Liver (tissue), 9 donors: ENCODE results near the gene PAIP1. TPM values are rescaled to one million over a fixed set of nuclear protein-coding genes. Genes with fewer than 3 reads are reported as not detected.
"Not testable (repeated sequence)": the region's sequence is repeated elsewhere in the genome, so short reads cannot be mapped to it uniquely, and the experiment has no call there.

Experiments
- DNase-seq: peaks from one replicate; pipeline ENCODE4 v3.0.0-alpha.2; 2017; ENCODE audit warnings: low spot score
- H3K27ac ChIP-seq, 2 donors: one replicate each; pipeline ENCODE4 v1.7.0; 2013; ENCODE audit warnings: inconsistent platforms in 2 of 2, low read length in 2 of 2, control low read depth in 1 of 2, low read depth in 1 of 2, mild to moderate bottlenecking in 1 of 2
- H3K27me3 ChIP-seq, 4 donors: one replicate each; pipeline versions ENCODE4 v1.6.1 to v1.7.0; 2013; ENCODE audit warnings: low read length in 3 of 4, inconsistent platforms in 1 of 4, mild to moderate bottlenecking in 1 of 4, moderate library complexity in 1 of 4; ENCODE audit not compliant: control insufficient read depth in 4 of 4, insufficient read depth in 4 of 4
- H3K36me3 ChIP-seq, 4 donors: one replicate each; pipeline versions ENCODE4 v1.6.1 to v1.7.0; 2013; ENCODE audit warnings: low read length in 3 of 4, mild to moderate bottlenecking in 3 of 4, low read depth in 1 of 4, moderate library complexity in 1 of 4; ENCODE audit not compliant: control insufficient read depth in 4 of 4, insufficient read depth in 3 of 4
- H3K4me1 ChIP-seq, 4 donors: one replicate each; pipeline versions ENCODE4 v1.6.1 to v1.7.0; 2013; ENCODE audit warnings: low read length in 3 of 4, mild to moderate bottlenecking in 3 of 4, moderate library complexity in 1 of 4; ENCODE audit not compliant: control insufficient read depth in 4 of 4, insufficient read depth in 4 of 4
- H3K4me3 ChIP-seq, 3 donors: one replicate each; pipeline versions ENCODE4 v1.6.1 to v1.7.0; 2013; ENCODE audit warnings: low read length in 3 of 3, control low read depth in 1 of 3, low read depth in 1 of 3, mild to moderate bottlenecking in 1 of 3
- H3K9ac ChIP-seq, 2 donors: one replicate each; pipeline ENCODE4 v1.7.0; 2013; ENCODE audit warnings: low read length in 2 of 2, mild to moderate bottlenecking in 2 of 2, moderate library complexity in 2 of 2, control low read depth in 1 of 2, low read depth in 1 of 2
- H3K9me3 ChIP-seq, 4 donors: one replicate each; pipeline versions ENCODE4 v1.6.1 to v1.7.0; 2013; ENCODE audit warnings: low read length in 3 of 4; ENCODE audit not compliant: control insufficient read depth in 4 of 4
- GABPA ChIP-seq, 2 donors: IDR thresholded peaks in 1 of 2; conservative IDR thresholded peaks in 1 of 2; 2 replicates each; pipeline ENCODE4 v1.6.1; 2016; ENCODE audit warnings: antibody characterized with exemption in 2 of 2, mild to moderate bottlenecking in 1 of 2, moderate library complexity in 1 of 2
- HNF4A ChIP-seq, 2 donors: conservative IDR thresholded peaks; 2 replicates each; pipeline ENCODE4 v1.6.1; 2016; ENCODE audit warnings: antibody characterized with exemption in 2 of 2, mild to moderate bottlenecking in 2 of 2
- HNF4G ChIP-seq: IDR thresholded peaks from 2 replicates; pipeline ENCODE4 v1.6.1; 2016; ENCODE audit warnings: antibody characterized with exemption
- NR2F2 ChIP-seq: IDR thresholded peaks from 2 replicates; pipeline ENCODE4 v1.6.1; 2016; ENCODE audit warnings: antibody characterized with exemption
- SP1 ChIP-seq: IDR thresholded peaks from 2 replicates; pipeline ENCODE4 v1.6.1; 2018; ENCODE audit warnings: antibody characterized with exemption, mild to moderate bottlenecking
- TAF1 ChIP-seq: conservative IDR thresholded peaks from 2 replicates; pipeline ENCODE4 v1.6.1; 2016; ENCODE audit warnings: antibody characterized with exemption, mild to moderate bottlenecking
- YY1 ChIP-seq: IDR thresholded peaks from 2 replicates; pipeline ENCODE4 v1.6.1; 2016; ENCODE audit warnings: antibody characterized with exemption, mild to moderate bottlenecking
- WGBS: extraction: QIAGEN DNeasy Blood & Tissue Kit; methylation state at CpG from one replicate; pipeline ENCODE4 v1.1.7; 2013; 5-methylcytosine and 5-hydroxymethylcytosine counted together
- polyA plus RNA-seq, 2 donors: library from polyadenylated mRNA; stranded (reverse) in 1 of 2; unstranded in 1 of 2; fragments of 200-250 nt in 1 of 2; fragments of >200 nt in 1 of 2; fragmentation: Nextera tagmentation in 1 of 2; extraction: Ambion mirVana in 1 of 2; gene quantifications; one replicate each; pipeline versions ENCODE4 v1.2.1 to v1.2.3, GENCODE V29; 2013 to 2015
- total RNA-seq, 2 donors: library from RNA; depleted of rRNA; stranded (reverse); fragments of >200 nt; gene quantifications; one replicate each; pipeline ENCODE4 v1.2.3, GENCODE V29; 2014
- TF ChIP-seq, protein P1 (sequence below): fragments of 150-350 bp; IDR thresholded peaks from 2 replicates; pipeline ENCODE4 v1.5.1; 2017; ENCODE audit warnings: improper control_type of control experiment, low read depth, low read length; ENCODE audit not compliant: missing input control
- TF ChIP-seq, protein P2 (sequence below): IDR thresholded peaks from 2 replicates; pipeline ENCODE4 v1.6.1; 2016; ENCODE audit warnings: antibody characterized with exemption
- TF ChIP-seq, protein P3 (sequence below): IDR thresholded peaks from 2 replicates; pipeline ENCODE4 v1.6.1; 2016; ENCODE audit warnings: antibody characterized with exemption
- TF ChIP-seq, protein P4 (sequence below): IDR thresholded peaks from 2 replicates; pipeline ENCODE4 v1.6.1; 2016; ENCODE audit warnings: antibody characterized with exemption
- donor health status: healthy.
- donor health status: healthy.
- donor health status: healthy.
- donor health status: healthy.
- donor health status: healthy.

Gene PAIP1
- total and polyA plus RNA-seq, 4 donors: 27.0 to 50.8 (median 44.2) TPM

DNA sequence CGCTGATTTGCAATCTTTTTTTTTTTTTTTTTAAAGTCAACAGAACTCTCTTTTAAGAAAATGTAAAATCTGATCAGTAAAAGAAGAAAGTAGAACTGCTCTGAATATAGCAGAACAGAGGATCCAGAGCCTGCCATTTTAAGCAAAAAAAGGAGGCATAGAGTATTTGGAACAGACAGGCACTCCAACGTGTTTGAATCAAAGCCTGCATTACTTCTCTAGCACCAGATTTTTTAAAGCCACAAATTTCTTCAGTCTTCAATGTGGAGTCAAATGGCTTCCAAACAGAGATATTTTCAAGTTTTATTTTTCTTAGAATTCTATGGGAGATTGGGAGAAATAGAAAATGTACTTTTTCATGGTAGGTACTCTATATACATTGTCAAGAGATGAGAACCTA, 5.1 kb downstream of the PAIP1 start (continued):
- TF ChIP-seq, protein P1, sequence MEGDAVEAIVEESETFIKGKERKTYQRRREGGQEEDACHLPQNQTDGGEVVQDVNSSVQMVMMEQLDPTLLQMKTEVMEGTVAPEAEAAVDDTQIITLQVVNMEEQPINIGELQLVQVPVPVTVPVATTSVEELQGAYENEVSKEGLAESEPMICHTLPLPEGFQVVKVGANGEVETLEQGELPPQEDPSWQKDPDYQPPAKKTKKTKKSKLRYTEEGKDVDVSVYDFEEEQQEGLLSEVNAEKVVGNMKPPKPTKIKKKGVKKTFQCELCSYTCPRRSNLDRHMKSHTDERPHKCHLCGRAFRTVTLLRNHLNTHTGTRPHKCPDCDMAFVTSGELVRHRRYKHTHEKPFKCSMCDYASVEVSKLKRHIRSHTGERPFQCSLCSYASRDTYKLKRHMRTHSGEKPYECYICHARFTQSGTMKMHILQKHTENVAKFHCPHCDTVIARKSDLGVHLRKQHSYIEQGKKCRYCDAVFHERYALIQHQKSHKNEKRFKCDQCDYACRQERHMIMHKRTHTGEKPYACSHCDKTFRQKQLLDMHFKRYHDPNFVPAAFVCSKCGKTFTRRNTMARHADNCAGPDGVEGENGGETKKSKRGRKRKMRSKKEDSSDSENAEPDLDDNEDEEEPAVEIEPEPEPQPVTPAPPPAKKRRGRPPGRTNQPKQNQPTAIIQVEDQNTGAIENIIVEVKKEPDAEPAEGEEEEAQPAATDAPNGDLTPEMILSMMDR: no peak
- TF ChIP-seq, protein P2, sequence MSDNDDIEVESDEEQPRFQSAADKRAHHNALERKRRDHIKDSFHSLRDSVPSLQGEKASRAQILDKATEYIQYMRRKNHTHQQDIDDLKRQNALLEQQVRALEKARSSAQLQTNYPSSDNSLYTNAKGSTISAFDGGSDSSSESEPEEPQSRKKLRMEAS: no peak

DNA sequence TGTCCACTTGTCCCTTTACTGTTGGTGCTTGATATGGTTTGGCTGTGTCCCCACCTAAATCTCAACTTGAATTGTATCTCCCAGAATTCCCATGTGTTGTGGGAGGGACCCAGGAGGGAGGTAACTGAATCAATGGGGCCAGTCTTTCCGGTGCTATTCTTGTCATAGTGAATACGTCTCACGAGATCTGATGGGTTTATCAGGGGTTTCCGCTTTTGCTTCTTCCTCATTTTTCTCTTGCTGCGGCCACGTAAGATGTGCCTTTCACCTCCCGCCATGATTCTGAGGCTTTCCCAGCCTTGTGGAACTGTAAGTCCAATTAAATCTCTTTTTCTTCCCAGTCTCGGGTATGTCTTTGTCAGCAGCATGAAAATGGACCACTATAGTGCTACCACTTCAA, 7.6 kb downstream of the PAIP1 start:
- peaks cover 7 to 41% (median 35%) of the 10 kb centered on the region in 4 donors for H3K36me3 ChIP-seq
- not testable (repeated sequence) for H3K4me1 ChIP-seq, H3K9me3 ChIP-seq, DNase-seq, H3K27ac ChIP-seq, H3K27me3 ChIP-seq, H3K4me3 ChIP-seq, H3K9ac ChIP-seq
- 97% methylated on average over 8 of the region's 8 CpGs for WGBS

DNA sequence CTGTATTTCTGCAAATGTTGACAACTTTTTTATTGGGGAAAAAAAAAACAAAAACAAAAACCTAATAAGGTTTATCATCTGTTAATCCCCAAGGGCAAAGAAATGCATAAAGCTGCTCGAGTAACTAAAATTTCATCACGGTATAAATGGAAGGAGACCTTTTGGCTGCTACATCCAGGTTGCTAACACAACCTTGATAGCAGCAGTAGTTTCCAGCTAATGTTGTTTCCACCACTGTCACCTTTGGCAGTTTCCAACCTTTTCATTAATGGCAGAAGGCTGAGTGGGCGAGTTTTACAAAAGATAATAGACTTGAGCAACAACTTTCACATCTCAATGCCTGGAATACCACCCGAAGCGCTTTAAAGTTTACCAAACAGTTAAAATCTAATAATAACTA, 8.5 kb downstream of the PAIP1 start:
- Histone ChIP-seq H3K4me3 (no peak overlapping the region), H3K4me1 (peaks cover 0 to 3% (median 0%) of the 10 kb centered on the region in 4 donors), H3K27me3 (no peaks in the 10 kb centered on the region), H3K36me3 (peaks cover 7 to 44% (median 36%) of the 10 kb centered on the region in 4 donors), H3K9ac (no peak overlapping the region), H3K27ac (no peak overlapping the region), H3K9me3 (no peaks in the 10 kb centered on the region)
- WGBS: 93% methylated on average over 5 of the region's 5 CpGs
- DNase-seq: no peak
- TF ChIP-seq, protein P1: no peak
- TF ChIP-seq SP1 (no peak), NR2F2 (no peak), YY1 (no peak), HNF4A (conservative IDR thresholded peaks at IDR 0.05) (no peak), HNF4G (no peak), GABPA (IDR thresholded peaks at IDR 0.05 in 1 of 2, conservative IDR thresholded peaks at IDR 0.05 in 1 of 2) (no peak), TAF1 (no peak)
- TF ChIP-seq, protein P3, sequence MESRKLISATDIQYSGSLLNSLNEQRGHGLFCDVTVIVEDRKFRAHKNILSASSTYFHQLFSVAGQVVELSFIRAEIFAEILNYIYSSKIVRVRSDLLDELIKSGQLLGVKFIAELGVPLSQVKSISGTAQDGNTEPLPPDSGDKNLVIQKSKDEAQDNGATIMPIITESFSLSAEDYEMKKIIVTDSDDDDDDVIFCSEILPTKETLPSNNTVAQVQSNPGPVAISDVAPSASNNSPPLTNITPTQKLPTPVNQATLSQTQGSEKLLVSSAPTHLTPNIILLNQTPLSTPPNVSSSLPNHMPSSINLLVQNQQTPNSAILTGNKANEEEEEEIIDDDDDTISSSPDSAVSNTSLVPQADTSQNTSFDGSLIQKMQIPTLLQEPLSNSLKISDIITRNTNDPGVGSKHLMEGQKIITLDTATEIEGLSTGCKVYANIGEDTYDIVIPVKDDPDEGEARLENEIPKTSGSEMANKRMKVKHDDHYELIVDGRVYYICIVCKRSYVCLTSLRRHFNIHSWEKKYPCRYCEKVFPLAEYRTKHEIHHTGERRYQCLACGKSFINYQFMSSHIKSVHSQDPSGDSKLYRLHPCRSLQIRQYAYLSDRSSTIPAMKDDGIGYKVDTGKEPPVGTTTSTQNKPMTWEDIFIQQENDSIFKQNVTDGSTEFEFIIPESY: no peak
- TF ChIP-seq, protein P4, sequence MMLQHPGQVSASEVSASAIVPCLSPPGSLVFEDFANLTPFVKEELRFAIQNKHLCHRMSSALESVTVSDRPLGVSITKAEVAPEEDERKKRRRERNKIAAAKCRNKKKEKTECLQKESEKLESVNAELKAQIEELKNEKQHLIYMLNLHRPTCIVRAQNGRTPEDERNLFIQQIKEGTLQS: no peak
- TF ChIP-seq, protein P2: no peak
